IMR-90 (cell line): ENCODE measurements around the gene OR2W1. TPM values are rescaled to one million over a fixed set of nuclear protein-coding genes. Genes with fewer than 3 reads are reported as not detected.

Experiments used
- ATAC-seq: fragments of 200-7000 bp; cut with Tn5 transposase; 2 replicates; pipeline ENCODE4 v1.9.1; 2020; ENCODE audit warnings: low read depth, mild to moderate bottlenecking, moderate library complexity
- BruUV-seq: library from RNA; stranded (reverse); fragments of 400-500 nt; replicated peaks from 2 replicates; lab custom pipeline; 2021; lab: Mats Ljungman, UMichigan
- CTCF ChIA-PET: fragments of 300-600 bp; formaldehyde crosslinking; extraction: SDS; loops from one replicate; lab custom pipeline; 2021; ENCODE audit warnings: antibody characterized with exemption; lab: Yijun Ruan, JAX
- POLR2A ChIA-PET: fragments of 300-600 bp; sonication (Branson Sonifier 250); formaldehyde crosslinking; loops from one replicate; lab custom pipeline; 2022; ENCODE audit warnings: antibody characterized with exemption; ENCODE audit not compliant: unreplicated experiment; lab: Charles Lee
- DNase-seq: peaks from one replicate; pipeline ENCODE4 v3.0.0; 2013
- H2AFZ ChIP-seq: replicated peaks from 2 replicates; pipeline ENCODE3; 2013; ENCODE audit warnings: low read length, mild to moderate bottlenecking; ENCODE audit not compliant: poor library complexity
- H2AK5ac ChIP-seq: 2 replicates; pipeline ENCODE4 v1.6.1; 2013; ENCODE audit warnings: low read depth, low read length, inconsistent platforms
- H2AK9ac ChIP-seq: replicated peaks from 2 replicates; pipeline ENCODE3; 2013; ENCODE audit warnings: mild to moderate bottlenecking, low read depth, low read length, moderate library complexity; ENCODE audit not compliant: poor library complexity
- H2BK120ac ChIP-seq: 2 replicates; pipeline ENCODE4 v1.6.1; 2013; ENCODE audit warnings: low read depth, low read length, inconsistent platforms
- H2BK15ac ChIP-seq: 3 replicates; pipeline ENCODE4 v1.6.1; 2013; ENCODE audit warnings: low read depth, low read length, inconsistent platforms
- H2BK20ac ChIP-seq: 2 replicates; pipeline ENCODE4 v1.6.1; 2013; ENCODE audit warnings: low read depth, mild to moderate bottlenecking, inconsistent platforms, low read length, moderate library complexity
- H2BK5ac ChIP-seq: 2 replicates; pipeline ENCODE4 v1.6.1; 2013; ENCODE audit warnings: mild to moderate bottlenecking, low read depth, low read length, inconsistent platforms; ENCODE audit not compliant: poor library complexity, severe bottlenecking
- H3K14ac ChIP-seq: replicated peaks from 2 replicates; pipeline ENCODE4 v1.6.1; 2013; ENCODE audit warnings: low read depth, low read length, inconsistent platforms
- H3K18ac ChIP-seq: 2 replicates; pipeline ENCODE4 v1.6.1; 2013; ENCODE audit warnings: low read depth, low read length, control low read depth
- H3K23ac ChIP-seq: 2 replicates; pipeline ENCODE4 v1.6.1; 2013; ENCODE audit warnings: low read depth, low read length, inconsistent platforms
- H3K27ac ChIP-seq: 2 replicates; pipeline ENCODE4 v1.5.1; 2013; ENCODE audit warnings: mild to moderate bottlenecking, control low read depth, low read length; ENCODE audit not compliant: insufficient read depth
- H3K27me3 ChIP-seq: 2 replicates; pipeline ENCODE4 v1.6.1; 2013; ENCODE audit warnings: low read length; ENCODE audit not compliant: control insufficient read depth, insufficient read depth
- H3K36me3 ChIP-seq: 2 replicates; pipeline ENCODE4 v1.6.1; 2013; ENCODE audit warnings: low read length, mixed read lengths; ENCODE audit not compliant: control insufficient read depth, insufficient read depth
- H3K4ac ChIP-seq: 2 replicates; pipeline ENCODE4 v1.6.1; 2013; ENCODE audit warnings: low read depth, low read length, inconsistent platforms
- H3K4me1 ChIP-seq: 2 replicates; pipeline ENCODE4 v1.6.1; 2013; ENCODE audit warnings: low read length, mixed read lengths; ENCODE audit not compliant: control insufficient read depth, insufficient read depth
- H3K4me2 ChIP-seq: 2 replicates; pipeline ENCODE4 v1.6.1; 2013; ENCODE audit warnings: low read depth, mild to moderate bottlenecking, control low read depth, low read length, moderate library complexity
- H3K4me3 ChIP-seq: 2 replicates; pipeline ENCODE4 v1.5.1; 2013; ENCODE audit warnings: low read depth, mild to moderate bottlenecking, control low read depth, low read length, moderate library complexity; ENCODE audit not compliant: insufficient read depth
- H3K56ac ChIP-seq: 2 replicates; pipeline ENCODE4 v1.6.1; 2013; ENCODE audit warnings: low read length, inconsistent platforms; ENCODE audit not compliant: insufficient read depth; ENCODE audit errors: extremely low read depth
- H3K79me1 ChIP-seq, 2 experiments: 2 replicates each; pipeline ENCODE4 v1.6.1; 2013; ENCODE audit warnings: low read length in 2 of 2, inconsistent platforms in 1 of 2, low read depth in 1 of 2
- H3K9ac ChIP-seq: 2 replicates; pipeline ENCODE4 v1.6.1; 2013; ENCODE audit warnings: low read depth, low read length, control low read depth
- H3K9me1 ChIP-seq: 2 replicates; pipeline ENCODE4 v1.6.1; 2013; ENCODE audit warnings: low read length, inconsistent platforms; ENCODE audit not compliant: insufficient read depth
- H3K9me3 ChIP-seq: 2 replicates; pipeline ENCODE4 v1.6.1; 2013; ENCODE audit warnings: low read length; ENCODE audit not compliant: control insufficient read depth, insufficient read depth
- H4K20me1 ChIP-seq: 2 replicates; pipeline ENCODE4 v1.6.1; 2013; ENCODE audit warnings: low read length, inconsistent platforms; ENCODE audit not compliant: insufficient read depth
- H4K5ac ChIP-seq: 2 replicates; pipeline ENCODE4 v1.6.1; 2013; ENCODE audit warnings: mild to moderate bottlenecking, low read depth, low read length, control low read depth
- H4K8ac ChIP-seq, 2 experiments: 2 replicates each; pipeline ENCODE4 v1.6.1; 2013; ENCODE audit warnings: low read depth in 2 of 2, low read length in 2 of 2, control low read depth in 1 of 2, inconsistent platforms in 1 of 2
- H4K91ac ChIP-seq: 2 replicates; pipeline ENCODE4 v1.6.1; 2013; ENCODE audit warnings: low read depth, low read length, inconsistent platforms; ENCODE audit not compliant: insufficient read depth
- BHLHE40 ChIP-seq: fragments of 150-350 bp; IDR thresholded peaks from 2 replicates; pipeline ENCODE4 v1.6.1; 2016; ENCODE audit warnings: mild to moderate bottlenecking, low read depth, low read length
- CEBPB ChIP-seq: IDR thresholded peaks from 2 replicates; pipeline ENCODE4 v1.6.1; 2012; ENCODE audit warnings: low read depth, low read length, improper control_type of control experiment
- CHD1 ChIP-seq: IDR thresholded peaks from 2 replicates; pipeline ENCODE4 v1.6.1; 2012; ENCODE audit warnings: low read depth, low read length, improper control_type of control experiment
- CTCF ChIP-seq: conservative IDR thresholded peaks from 2 replicates; pipeline ENCODE4 v1.5.1; 2012; ENCODE audit warnings: mild to moderate bottlenecking, low read depth, low read length, improper control_type of control experiment
- FOS ChIP-seq: fragments of 150-350 bp; IDR thresholded peaks from 2 replicates; pipeline ENCODE4 v1.6.1; 2016; ENCODE audit warnings: low read depth, low read length
- MAFK ChIP-seq: IDR thresholded peaks from 2 replicates; pipeline ENCODE4 v1.6.1; 2012; ENCODE audit warnings: low read depth, low read length, improper control_type of control experiment
- MXI1 ChIP-seq: IDR thresholded peaks from 2 replicates; pipeline ENCODE4 v1.6.1; 2012; ENCODE audit warnings: low read depth, mild to moderate bottlenecking, low read length, moderate library complexity, borderline replicate concordance
- NFE2L2 ChIP-seq: fragments of 150-350 bp; IDR thresholded peaks from 2 replicates; pipeline ENCODE4 v1.6.1; 2016; ENCODE audit warnings: low read depth, mild to moderate bottlenecking, low read length
- POLR2A ChIP-seq: IDR thresholded peaks from 2 replicates; pipeline ENCODE4 v1.6.1; 2012; ENCODE audit warnings: mild to moderate bottlenecking, low read depth, low read length
- RAD21 ChIP-seq: IDR thresholded peaks from 2 replicates; pipeline ENCODE4 v1.6.1; 2012; ENCODE audit warnings: low read length, improper control_type of control experiment
- RFX5 ChIP-seq: IDR thresholded peaks from 2 replicates; pipeline ENCODE4 v1.8.0; 2012; ENCODE audit warnings: low read depth, mild to moderate bottlenecking, low read length, moderate library complexity
- WGBS, 2 experiments: methylation state at CpG; one replicate each; pipeline versions ENCODE4 v1.1.5 to v1.1.7; 2013; ENCODE audit warnings: missing lambda C conversion rate in 2 of 2; ENCODE audit not compliant: insufficient read length in 1 of 2; ENCODE audit errors: extremely low coverage in 2 of 2; 5-methylcytosine and 5-hydroxymethylcytosine counted together
- dilution Hi-C: fragments of 300-500 bp; cut with HindIII; formaldehyde crosslinking; loops from one replicate; pipeline ENCODE4 v1.14.3; 2018; ENCODE audit warnings: low sequenced_read_pairs; ENCODE audit not compliant: unreplicated experiment
- in situ Hi-C: fragments of 300-500 bp; cut with MboI; formaldehyde crosslinking; loops from 3 replicates; pipeline ENCODE4 v1.14.3; 2019; ENCODE audit warnings: low sequenced_read_pairs, inconsistent platforms, mixed read lengths
- intact Hi-C: fragments of 100-400 bp; cut with micrococcal nuclease; formaldehyde crosslinking; loops from 2 replicates; pipeline ENCODE4 v1.10.0; 2022
- polyA plus RNA-seq, 3 experiments: library from polyadenylated mRNA; depleted of rRNA; stranded (reverse); fragments of >200 nt; gene quantifications; 2 replicates each; pipeline ENCODE4 v1.2.3, GENCODE V29; 2012; ENCODE audit warnings: low replicate concordance in 1 of 3
- total RNA-seq: library from RNA; depleted of rRNA; stranded (reverse); fragments of >200 nt; gene quantifications from 2 replicates; pipeline ENCODE4 v1.2.3, GENCODE V29; 2012
- TF ChIP-seq, protein P1 (sequence below): fragments of 150-350 bp; IDR thresholded peaks from 2 replicates; pipeline ENCODE4 v1.6.1; 2016; ENCODE audit warnings: low read depth, mild to moderate bottlenecking, low read length, moderate library complexity, borderline replicate concordance

OR2W1 gene
- total and polyA plus RNA-seq, 2 of the 4 experiments (the other 2 are of a cell fraction) = not detected

DNA sequence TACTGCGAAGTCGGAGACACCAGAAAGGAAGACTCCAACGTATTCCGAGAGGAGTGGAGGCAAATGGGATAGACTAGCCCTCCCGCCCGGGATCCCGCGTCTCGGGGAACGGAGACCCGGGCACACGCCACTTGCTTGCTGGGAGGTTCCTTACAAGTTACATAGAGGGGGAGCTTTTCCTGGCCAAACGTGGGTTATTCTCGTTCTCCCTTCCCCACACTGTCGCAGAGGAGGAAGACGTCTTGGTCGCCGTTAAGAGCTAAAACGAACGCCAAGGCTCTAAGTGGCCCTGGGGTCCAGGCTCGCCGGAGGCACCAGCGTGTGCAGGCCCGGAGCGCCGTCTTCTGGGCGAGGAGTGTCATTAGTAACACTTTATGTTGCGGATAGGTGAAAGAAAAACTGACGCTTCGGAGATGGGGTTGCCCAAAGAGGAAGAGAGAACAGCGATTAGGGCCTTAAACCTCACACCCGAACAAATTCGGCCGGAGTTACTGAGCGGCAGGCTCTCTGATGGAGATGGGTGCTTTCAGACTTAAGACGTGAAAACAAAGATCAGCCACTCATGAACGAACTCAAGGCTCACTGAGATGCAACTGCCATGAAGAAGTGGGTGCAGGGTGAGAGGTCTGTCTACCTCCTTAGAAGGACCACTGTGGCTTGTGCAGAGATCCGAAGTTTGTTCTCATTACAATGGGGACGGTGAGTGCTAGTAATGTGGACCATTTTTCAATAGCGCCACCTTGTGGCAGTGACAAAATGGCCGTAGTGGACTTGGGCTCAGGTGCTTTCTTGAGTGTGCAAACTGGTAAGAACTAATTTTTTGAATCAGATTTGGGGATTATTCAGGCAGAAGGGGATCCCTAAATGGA, 28.2 kb downstream of the OR2W1 start (continued):
- TF ChIP-seq BHLHE40 = no peak
- no peak for TF ChIP-seq NFE2L2

DNA sequence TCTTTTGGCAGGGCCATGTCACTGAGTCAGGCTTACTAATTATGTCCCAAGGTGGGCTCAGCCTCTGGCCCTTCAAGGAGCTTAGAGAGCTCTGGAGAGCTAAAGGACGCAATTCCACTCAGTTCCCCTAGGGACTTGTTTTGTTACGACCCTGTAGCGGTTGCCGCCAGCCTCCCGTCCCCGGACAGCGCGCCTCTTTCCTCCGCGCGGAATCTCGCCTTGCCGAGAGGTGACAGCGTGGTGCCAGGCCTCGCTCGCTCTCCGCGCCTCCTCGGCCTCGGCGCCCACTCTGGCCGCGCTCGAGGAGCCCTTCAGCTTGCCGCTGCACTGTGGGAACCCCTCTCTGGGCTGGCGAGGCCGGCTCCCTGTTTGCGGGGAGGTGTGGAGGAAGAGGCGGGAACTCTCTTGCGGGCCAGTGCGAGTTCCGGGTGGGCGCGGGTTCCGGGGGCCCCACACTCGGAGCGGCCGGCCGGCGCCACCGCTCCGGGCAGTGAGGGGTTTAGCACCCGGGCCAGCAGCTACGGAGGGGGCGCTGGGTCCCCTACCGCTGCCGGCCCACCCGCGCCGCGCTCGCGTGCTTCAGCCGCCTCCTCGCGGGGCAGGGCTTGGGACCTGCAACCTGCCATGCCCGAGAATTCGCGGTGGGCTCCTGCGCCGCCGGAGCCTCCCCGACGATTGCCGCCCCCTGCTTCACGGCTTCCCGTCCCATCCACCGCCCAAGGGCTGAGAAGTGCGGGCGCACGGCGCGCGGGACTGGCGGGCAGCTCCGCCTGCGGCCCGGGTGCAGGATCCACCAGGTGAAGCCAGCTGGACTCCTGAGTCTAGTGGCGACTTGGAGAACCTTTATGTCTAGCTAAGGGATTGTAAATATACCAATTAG, 30.0 kb downstream of the OR2W1 start:
- peak overlapping the region; percentile 37 for H2AFZ ChIP-seq
- H3K4me1 ChIP-seq = no peaks in the 10 kb centered on the region
- H2AK9ac ChIP-seq = no peak overlapping the region
- in situ Hi-C loops = loop anchor here (5.0 kb wide), 2 partner anchors 178 to 328 kb away; no protein-coding TSS in a partner anchor
- no peaks in the 10 kb centered on the region for H3K9me3 ChIP-seq
- H4K20me1 ChIP-seq = no peaks in the 10 kb centered on the region
- no peaks in the 10 kb centered on the region for H3K9me1 ChIP-seq
- no peak overlapping the region for H2BK15ac ChIP-seq
- BruUV-seq = no TSS peak
- H3K36me3 ChIP-seq = no peaks in the 10 kb centered on the region
- no peak overlapping the region for H3K4me3 ChIP-seq
- WGBS, 2 experiments = 38% methylated on average over 25 of the region's 79 CpGs; no CpG with 5 or more reads in 1 of the 2 experiments
- no peak overlapping the region for H3K56ac ChIP-seq
- ATAC-seq (no peak), DNase-seq (no peak)
- H3K4me2 ChIP-seq = no peak overlapping the region
- H4K8ac ChIP-seq = no peak overlapping the region
- H2BK5ac ChIP-seq = no peak overlapping the region
- H3K79me1 ChIP-seq = no peaks in the 10 kb centered on the region
- no peak overlapping the region for H3K27ac ChIP-seq
- H3K18ac ChIP-seq = no peak overlapping the region
- H3K27me3 ChIP-seq = peaks cover 10% of the 10 kb centered on the region
- no peak overlapping the region for H2BK20ac ChIP-seq
- no peak overlapping the region for H3K14ac ChIP-seq
- no peak overlapping the region for H4K91ac ChIP-seq
- no peak overlapping the region for H3K9ac ChIP-seq
- CTCF ChIA-PET = interaction anchor here (0.6 to 1.5 kb wide), 3 partner anchors 13 to 322 kb away, joined by 3 to 4 read pairs (median 3); no protein-coding TSS in a partner anchor
- no peak overlapping the region for H3K23ac ChIP-seq
- no peak overlapping the region for H3K4ac ChIP-seq
- POLR2A ChIA-PET = no interaction called here
- intact Hi-C loops = loop anchor here (5.0 to 10.0 kb wide), 2 partner anchors 73 to 150 kb away; no protein-coding TSS in a partner anchor
- no peak overlapping the region for H2BK120ac ChIP-seq
- dilution Hi-C loops = no loop called here
- no peak overlapping the region for H2AK5ac ChIP-seq
- no peak overlapping the region for H4K5ac ChIP-seq
- TF ChIP-seq POLR2A (no peak), CEBPB (no peak), CHD1 (no peak), FOS (no peak), RFX5 (no peak), CTCF (no peak), RAD21 (no peak), MAFK (no peak), MXI1 (no peak)
- TF ChIP-seq, protein P1, sequence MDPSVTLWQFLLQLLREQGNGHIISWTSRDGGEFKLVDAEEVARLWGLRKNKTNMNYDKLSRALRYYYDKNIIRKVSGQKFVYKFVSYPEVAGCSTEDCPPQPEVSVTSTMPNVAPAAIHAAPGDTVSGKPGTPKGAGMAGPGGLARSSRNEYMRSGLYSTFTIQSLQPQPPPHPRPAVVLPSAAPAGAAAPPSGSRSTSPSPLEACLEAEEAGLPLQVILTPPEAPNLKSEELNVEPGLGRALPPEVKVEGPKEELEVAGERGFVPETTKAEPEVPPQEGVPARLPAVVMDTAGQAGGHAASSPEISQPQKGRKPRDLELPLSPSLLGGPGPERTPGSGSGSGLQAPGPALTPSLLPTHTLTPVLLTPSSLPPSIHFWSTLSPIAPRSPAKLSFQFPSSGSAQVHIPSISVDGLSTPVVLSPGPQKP = no peak
